ENCODE results near the gene CFAP61.

DNA sequence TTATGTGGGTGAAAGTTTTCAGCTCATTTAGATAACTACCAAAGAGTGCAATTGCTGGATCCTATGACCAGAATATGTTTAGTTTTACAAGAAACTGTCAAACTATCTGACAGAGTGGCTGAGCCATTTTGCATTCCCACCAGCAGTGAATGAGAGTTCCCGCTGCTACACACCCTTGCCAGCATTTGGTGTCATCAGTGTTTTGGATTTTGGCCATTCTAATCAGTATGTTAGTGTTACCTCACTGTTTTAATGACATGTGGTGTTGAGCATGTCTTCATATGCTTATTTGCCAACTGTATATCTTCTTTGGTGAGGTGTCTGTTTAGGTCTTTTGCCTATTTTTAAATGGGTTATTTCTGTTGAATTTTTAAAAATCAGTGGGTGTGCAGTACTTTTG is 120.9 kb downstream of the CFAP61 start:
- no peak for TF ChIP-seq CTCF (IDR thresholded peaks at IDR 0.05; ENCODE audit: low read depth, low read length)
- TF ChIP-seq EZH2phosphoT487 (IDR thresholded peaks at IDR 0.05; ENCODE audit: low read depth) = no peak

Data from OCI-LY3 (cell line).